ENCODE measurements around the gene ARFIP2. TPM values are rescaled to one million over a fixed set of nuclear protein-coding genes. Genes with fewer than 3 reads are reported as not detected.

ARFIP2 gene
- total and polyA plus RNA-seq, 4 donors: 34.0 to 53.7 (median 46.5) TPM

DNA sequence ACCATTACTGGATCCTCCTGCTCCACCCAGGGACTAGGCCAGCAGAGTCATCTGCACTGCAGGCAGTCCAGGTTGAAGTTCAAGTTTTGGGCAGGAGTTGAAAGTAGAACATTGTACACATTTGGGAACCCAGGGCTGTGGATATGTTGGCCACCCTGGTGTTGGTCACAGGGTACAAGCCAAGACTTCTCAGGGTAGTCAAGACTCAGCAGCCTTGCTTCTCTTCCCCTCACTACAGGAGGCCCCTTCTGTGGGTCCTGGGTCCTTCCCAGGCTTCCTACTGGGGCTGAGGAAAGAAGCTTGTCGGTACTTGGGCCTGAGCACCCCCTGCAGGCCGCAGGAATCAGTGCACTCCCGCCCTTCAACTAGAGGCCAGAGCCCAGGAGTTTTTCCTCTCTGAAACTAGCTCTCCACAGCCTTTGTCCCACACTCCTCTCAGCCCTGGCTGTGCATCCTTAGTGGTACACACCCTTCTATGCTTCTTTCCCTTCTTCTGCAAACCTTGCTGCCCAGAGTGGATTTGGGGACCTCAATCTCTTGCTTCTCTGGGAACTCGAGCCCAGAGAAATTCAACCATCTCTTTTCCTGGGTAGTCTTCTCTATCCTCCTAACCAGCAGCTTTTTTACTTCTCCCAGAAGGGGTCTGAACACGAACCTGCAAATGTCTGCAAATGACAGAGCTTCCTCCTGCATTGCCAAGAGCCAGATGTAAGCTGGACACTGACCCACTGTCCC is 37.7 kb downstream of the ARFIP2 start:
- no peaks in the 10 kb centered on the region for H3K4me1 ChIP-seq (ENCODE audit: control insufficient read depth in 5 of 5, insufficient read depth in 5 of 5, low read length in 5 of 5)
- no peaks in the 10 kb centered on the region for H3K9me3 ChIP-seq (ENCODE audit: control insufficient read depth in 4 of 4, insufficient read depth in 3 of 4, low read length in 3 of 4)
- 28 to 29% methylated on average over 5 of the region's 5 CpGs for WGBS, 2 donors
- DNase-seq: peak; percentile 49 to 56 (median 53)
- peak; percentile 82 for ATAC-seq (ENCODE audit: insufficient read depth, low FRiP score)
- no peak overlapping the region for H3K27ac ChIP-seq (ENCODE audit: low read depth in 1 of 2, low read length in 1 of 2)
- H3K27me3 ChIP-seq (ENCODE audit: control insufficient read depth in 3 of 3, insufficient read depth in 3 of 3, low read length in 2 of 3): no peaks in the 10 kb centered on the region
- peaks cover 0 to 7% (median 2%) of the 10 kb centered on the region in 4 donors for H3K36me3 ChIP-seq (ENCODE audit: control insufficient read depth in 4 of 4, insufficient read depth in 4 of 4, low read length in 4 of 4)
- TF ChIP-seq, protein P1, sequence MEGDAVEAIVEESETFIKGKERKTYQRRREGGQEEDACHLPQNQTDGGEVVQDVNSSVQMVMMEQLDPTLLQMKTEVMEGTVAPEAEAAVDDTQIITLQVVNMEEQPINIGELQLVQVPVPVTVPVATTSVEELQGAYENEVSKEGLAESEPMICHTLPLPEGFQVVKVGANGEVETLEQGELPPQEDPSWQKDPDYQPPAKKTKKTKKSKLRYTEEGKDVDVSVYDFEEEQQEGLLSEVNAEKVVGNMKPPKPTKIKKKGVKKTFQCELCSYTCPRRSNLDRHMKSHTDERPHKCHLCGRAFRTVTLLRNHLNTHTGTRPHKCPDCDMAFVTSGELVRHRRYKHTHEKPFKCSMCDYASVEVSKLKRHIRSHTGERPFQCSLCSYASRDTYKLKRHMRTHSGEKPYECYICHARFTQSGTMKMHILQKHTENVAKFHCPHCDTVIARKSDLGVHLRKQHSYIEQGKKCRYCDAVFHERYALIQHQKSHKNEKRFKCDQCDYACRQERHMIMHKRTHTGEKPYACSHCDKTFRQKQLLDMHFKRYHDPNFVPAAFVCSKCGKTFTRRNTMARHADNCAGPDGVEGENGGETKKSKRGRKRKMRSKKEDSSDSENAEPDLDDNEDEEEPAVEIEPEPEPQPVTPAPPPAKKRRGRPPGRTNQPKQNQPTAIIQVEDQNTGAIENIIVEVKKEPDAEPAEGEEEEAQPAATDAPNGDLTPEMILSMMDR (IDR thresholded peaks at IDR 0.05; ENCODE audit: control extremely low read depth, extremely low read depth): peak; percentile 55
- no peak overlapping the region for H3K4me3 ChIP-seq
- no peak overlapping the region for H3K9ac ChIP-seq (ENCODE audit: insufficient read depth in 1 of 2, low read length in 2 of 2)

DNA sequence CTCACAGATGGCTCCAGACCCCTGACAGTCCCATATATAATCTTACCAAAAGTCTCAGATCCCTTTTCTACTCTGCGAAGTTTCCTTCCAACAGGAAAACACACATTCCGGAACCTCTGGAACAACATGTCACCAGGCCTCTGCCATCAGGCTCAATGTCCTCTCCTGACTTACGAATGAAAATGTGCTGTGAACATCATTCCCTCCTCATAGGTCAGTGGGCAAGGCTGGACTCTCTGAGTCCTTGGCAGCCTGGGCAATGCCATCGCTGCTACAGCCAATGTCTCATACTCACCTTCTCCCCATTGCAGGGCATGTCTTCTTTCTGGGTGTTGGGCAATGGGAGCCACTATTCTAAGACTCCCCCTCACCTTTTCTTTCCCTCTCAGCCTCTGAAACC is 38.7 kb downstream of the ARFIP2 start:
- TF ChIP-seq, protein P1 (IDR thresholded peaks at IDR 0.05; ENCODE audit: control extremely low read depth, extremely low read depth): no peak
- Histone ChIP-seq H3K4me1 (ENCODE audit: control insufficient read depth in 5 of 5, insufficient read depth in 5 of 5, low read length in 5 of 5) (no peaks in the 10 kb centered on the region), H3K27me3 (ENCODE audit: control insufficient read depth in 3 of 3, insufficient read depth in 3 of 3, low read length in 2 of 3) (no peaks in the 10 kb centered on the region), H3K9ac (ENCODE audit: insufficient read depth in 1 of 2, low read length in 2 of 2) (no peak overlapping the region), H3K36me3 (ENCODE audit: control insufficient read depth in 4 of 4, insufficient read depth in 4 of 4, low read length in 4 of 4) (peaks cover 0 to under 1% (median 0%) of the 10 kb centered on the region in 4 donors), H3K4me3 (no peak overlapping the region), H3K27ac (ENCODE audit: low read depth in 1 of 2, low read length in 1 of 2) (no peak overlapping the region), H3K9me3 (ENCODE audit: control insufficient read depth in 4 of 4, insufficient read depth in 3 of 4, low read length in 3 of 4) (no peaks in the 10 kb centered on the region)
- 84 to 89% methylated on average over 4 of the region's 4 CpGs for WGBS, 2 donors
- ATAC-seq (ENCODE audit: insufficient read depth, low FRiP score) (no peak), DNase-seq (no peak)

DNA sequence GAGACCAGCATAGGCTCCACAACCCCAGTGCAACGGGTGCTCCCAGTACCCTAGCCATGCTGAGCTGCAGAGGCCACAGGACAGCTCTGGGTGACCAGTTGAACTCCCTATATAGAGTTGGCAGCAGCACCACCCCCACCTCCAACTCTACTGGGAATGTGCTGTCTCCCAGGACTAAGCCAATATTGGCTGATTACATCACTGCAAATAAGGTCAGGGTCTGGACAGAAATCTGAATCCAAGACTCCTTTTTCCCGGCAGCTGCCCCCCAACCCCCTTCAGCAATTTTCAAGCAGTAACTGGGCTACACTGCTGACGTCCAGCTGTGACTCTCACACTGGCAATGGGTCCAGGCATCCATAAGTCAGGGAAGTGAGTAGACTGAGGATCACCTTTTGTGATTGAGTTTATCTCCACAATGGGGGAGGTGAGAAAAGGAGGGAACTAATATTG is 40.2 kb downstream of the ARFIP2 start, which contains the start of gene HPX:
TSS of gene HPX (minus strand) at position 82 of the 453 bp plus-strand sequence. CDS start at position 58, 24 bp downstream.
- DNase-seq (no peak), ATAC-seq (ENCODE audit: insufficient read depth, low FRiP score) (no peak)
- Histone ChIP-seq H3K9ac (ENCODE audit: insufficient read depth in 1 of 2, low read length in 2 of 2) (no peak within 1 kb of the TSS), H3K36me3 (ENCODE audit: control insufficient read depth in 4 of 4, insufficient read depth in 4 of 4, low read length in 4 of 4) (no peaks in the 10 kb centered on the region), H3K27me3 (ENCODE audit: control insufficient read depth in 3 of 3, insufficient read depth in 3 of 3, low read length in 2 of 3) (no peaks in the 10 kb centered on the region), H3K4me1 (ENCODE audit: control insufficient read depth in 5 of 5, insufficient read depth in 5 of 5, low read length in 5 of 5) (no peaks in the 10 kb centered on the region), H3K9me3 (ENCODE audit: control insufficient read depth in 4 of 4, insufficient read depth in 3 of 4, low read length in 3 of 4) (no peaks in the 10 kb centered on the region), H3K27ac (ENCODE audit: low read depth in 1 of 2, low read length in 1 of 2) (peak within 1 kb of the TSS in 1 of 2 donors; percentile 24), H3K4me3 (no peak within 1 kb of the TSS)
- 74 to 80% methylated on average over 3 of the region's 3 CpGs for WGBS, 2 donors
- TF ChIP-seq, protein P1 (IDR thresholded peaks at IDR 0.05; ENCODE audit: control extremely low read depth, extremely low read depth): no peak
